Stimulated activated CD8-positive, alpha-beta memory T cell treated with anti-CD3 and anti-CD28 coated beads, Interleukin-15, amount 100 ng/mL, for 1 hour (primary cell): ENCODE measurements around the gene KRT28.
"Not testable (repeated sequence)": the region's sequence is repeated elsewhere in the genome, so short reads cannot be mapped to it uniquely, and the experiment has no call there.

Experiments used
- DNase-seq: peaks from one replicate; pipeline ENCODE4 v3.0.0-alpha.2; 2020; ENCODE audit warnings: low read depth

Gene KRT28

GRCh38 chr17:40818733-40819527 is 19.2 kb upstream of the KRT28 start:
- DNase-seq = peak; percentile 71

GRCh38 chr17:40818343-40818732 is 18.6 kb upstream of the KRT28 start:
- no peak for DNase-seq

- no peak for DNase-seq
Observed at GRCh38 chr17:40817103-40817682, 17.4 kb upstream of the KRT28 start.

- no peak for DNase-seq
Observed at GRCh38 chr17:40816569-40816968, 16.8 kb upstream of the KRT28 start.

- DNase-seq = no peak
Observed at GRCh38 chr17:40815381-40815780, 15.6 kb upstream of the KRT28 start.

- DNase-seq = not testable (repeated sequence)
Observed at GRCh38 chr17:40814657-40815056, 14.9 kb upstream of the KRT28 start.

GRCh38 chr17:40813804-40814203 is 14.0 kb upstream of the KRT28 start:
- DNase-seq = no peak

- no peak for DNase-seq
Observed at GRCh38 chr17:40812639-40813038, 12.9 kb upstream of the KRT28 start.

- DNase-seq = no peak
Observed at GRCh38 chr17:40810494-40810893, 10.7 kb upstream of the KRT28 start.

GRCh38 chr17:40809721-40810421 is 10.1 kb upstream of the KRT28 start:
- no peak for DNase-seq

- DNase-seq = no peak
Observed at GRCh38 chr17:40806131-40806530, 6.4 kb upstream of the KRT28 start.

GRCh38 chr17:40803617-40804082 is 3.9 kb upstream of the KRT28 start:
- peak; percentile 62 for DNase-seq

GRCh38 chr17:40801157-40801556 is 1.4 kb upstream of the KRT28 start:
- DNase-seq = no peak

GRCh38 chr17:40800381-40800780 is 622 bp upstream of the KRT28 start:
- no peak for DNase-seq

- no peak for DNase-seq
Observed at GRCh38 chr17:40796846-40797245, 2.9 kb downstream of the KRT28 start.

- DNase-seq = no peak
Observed at GRCh38 chr17:40795019-40795667, 4.6 kb downstream of the KRT28 start.

GRCh38 chr17:40794466-40794865 is 5.3 kb downstream of the KRT28 start:
- DNase-seq = no peak

- DNase-seq = no peak
Observed at GRCh38 chr17:40793832-40794231, 5.9 kb downstream of the KRT28 start.

GRCh38 chr17:40791787-40792436 is 7.8 kb downstream of the KRT28 start:
- DNase-seq = no peak

- DNase-seq = no peak
Observed at GRCh38 chr17:40791111-40791510, 8.6 kb downstream of the KRT28 start.

GRCh38 chr17:40782450-40782849 is 17.3 kb downstream of the KRT28 start, which contains the start of gene KRT27:
TSS of gene KRT27 (minus strand) at chr17:40782550. CDS start at chr17:40782493, 57 bp downstream.
- no peak for DNase-seq
